ENCODE measurements around the gene PSORS1C1.

DNA sequence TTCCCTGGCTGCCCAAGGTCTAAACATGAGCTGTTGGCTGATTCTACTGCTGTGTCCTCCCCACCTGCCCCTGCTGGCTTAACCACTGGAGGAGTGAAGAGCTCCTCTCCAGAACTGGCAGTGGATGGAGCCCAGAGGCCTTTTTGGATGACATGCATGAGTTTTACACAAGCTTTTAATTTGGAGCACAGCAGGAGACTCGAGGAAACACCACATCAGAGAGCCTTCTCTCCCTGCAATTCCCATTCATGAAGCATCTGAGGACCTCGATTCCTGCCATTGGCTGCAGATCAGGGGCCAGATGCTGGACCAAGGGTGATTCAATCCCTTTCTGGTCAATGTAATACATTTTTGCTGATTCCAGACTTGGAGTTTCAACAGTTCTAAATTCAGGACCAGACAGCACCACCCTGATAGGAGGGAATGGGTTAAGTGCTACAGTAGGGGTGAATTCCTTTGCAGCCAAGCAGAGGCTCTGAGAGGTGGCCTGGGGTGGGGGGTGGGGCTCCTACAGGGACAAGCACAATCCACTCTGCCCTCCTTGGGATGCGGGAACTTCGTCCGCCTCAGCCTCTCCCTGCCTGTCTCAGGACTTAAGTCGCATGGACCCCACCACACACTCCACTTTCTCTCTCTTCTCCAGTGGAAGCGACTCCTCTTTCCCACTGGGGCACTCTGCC lies 599 bp upstream of the PSORS1C1 start:
- no peak for TF ChIP-seq POLR2A (IDR thresholded peaks at IDR 0.05; ENCODE audit: low read depth, low read length)
- TF ChIP-seq POLR2AphosphoS5 (IDR thresholded peaks at IDR 0.05; ENCODE audit: low read depth, low read length): no peak
